NT2/D1 (cell line): ENCODE measurements around the gene MSL1.

Experiments used
- SUZ12 ChIP-seq: IDR thresholded peaks from 2 replicates; pipeline ENCODE4 v1.6.1; 2011; ENCODE audit not compliant: insufficient read length, insufficient read depth; ENCODE audit errors: extremely low read depth
- YY1 ChIP-seq: IDR thresholded peaks from 2 replicates; pipeline ENCODE4 v1.6.1; 2011; ENCODE audit not compliant: insufficient read length, insufficient read depth
- ZNF274 ChIP-seq: IDR thresholded peaks from 2 replicates; pipeline ENCODE4 v1.6.1; 2011; ENCODE audit warnings: mild to moderate bottlenecking, low read depth, low read length

- TF ChIP-seq ZNF274: no peak
- no peak for TF ChIP-seq SUZ12
- TF ChIP-seq YY1: no peak
Measured at GRCh38 chr17:40072735-40073346, 48.9 kb upstream of the MSL1 start.
